GM12865 (cell line): ENCODE data around the gene LAMC3.

Source experiments
- DNase-seq: peaks from one replicate; pipeline ENCODE4 v3.0.0; 2010; ENCODE audit warnings: low read depth
- H3K4me3 ChIP-seq: 2 replicates; pipeline ENCODE4 v1.5.1; 2011; ENCODE audit warnings: mild to moderate bottlenecking, low read depth, low read length, control low read depth
- TF ChIP-seq, protein P1 (sequence below): IDR thresholded peaks from 2 replicates; pipeline ENCODE4 v1.5.1; 2011; ENCODE audit warnings: low read length, control low read depth, low read depth, inconsistent platforms; ENCODE audit not compliant: insufficient read depth; ENCODE audit errors: missing control alignments

The LAMC3 gene

GRCh38 chr9:131045300-131046092 is 36.5 kb downstream of the LAMC3 start:
- TF ChIP-seq, protein P1, sequence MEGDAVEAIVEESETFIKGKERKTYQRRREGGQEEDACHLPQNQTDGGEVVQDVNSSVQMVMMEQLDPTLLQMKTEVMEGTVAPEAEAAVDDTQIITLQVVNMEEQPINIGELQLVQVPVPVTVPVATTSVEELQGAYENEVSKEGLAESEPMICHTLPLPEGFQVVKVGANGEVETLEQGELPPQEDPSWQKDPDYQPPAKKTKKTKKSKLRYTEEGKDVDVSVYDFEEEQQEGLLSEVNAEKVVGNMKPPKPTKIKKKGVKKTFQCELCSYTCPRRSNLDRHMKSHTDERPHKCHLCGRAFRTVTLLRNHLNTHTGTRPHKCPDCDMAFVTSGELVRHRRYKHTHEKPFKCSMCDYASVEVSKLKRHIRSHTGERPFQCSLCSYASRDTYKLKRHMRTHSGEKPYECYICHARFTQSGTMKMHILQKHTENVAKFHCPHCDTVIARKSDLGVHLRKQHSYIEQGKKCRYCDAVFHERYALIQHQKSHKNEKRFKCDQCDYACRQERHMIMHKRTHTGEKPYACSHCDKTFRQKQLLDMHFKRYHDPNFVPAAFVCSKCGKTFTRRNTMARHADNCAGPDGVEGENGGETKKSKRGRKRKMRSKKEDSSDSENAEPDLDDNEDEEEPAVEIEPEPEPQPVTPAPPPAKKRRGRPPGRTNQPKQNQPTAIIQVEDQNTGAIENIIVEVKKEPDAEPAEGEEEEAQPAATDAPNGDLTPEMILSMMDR, result no peak
- H3K4me3 ChIP-seq, result no peak overlapping the region
- no peak for DNase-seq

- TF ChIP-seq, protein P1, result no peak
- DNase-seq, result no peak
- H3K4me3 ChIP-seq, result no peak overlapping the region
Observed at GRCh38 chr9:131046093-131046380, 37.1 kb downstream of the LAMC3 start.

DNA sequence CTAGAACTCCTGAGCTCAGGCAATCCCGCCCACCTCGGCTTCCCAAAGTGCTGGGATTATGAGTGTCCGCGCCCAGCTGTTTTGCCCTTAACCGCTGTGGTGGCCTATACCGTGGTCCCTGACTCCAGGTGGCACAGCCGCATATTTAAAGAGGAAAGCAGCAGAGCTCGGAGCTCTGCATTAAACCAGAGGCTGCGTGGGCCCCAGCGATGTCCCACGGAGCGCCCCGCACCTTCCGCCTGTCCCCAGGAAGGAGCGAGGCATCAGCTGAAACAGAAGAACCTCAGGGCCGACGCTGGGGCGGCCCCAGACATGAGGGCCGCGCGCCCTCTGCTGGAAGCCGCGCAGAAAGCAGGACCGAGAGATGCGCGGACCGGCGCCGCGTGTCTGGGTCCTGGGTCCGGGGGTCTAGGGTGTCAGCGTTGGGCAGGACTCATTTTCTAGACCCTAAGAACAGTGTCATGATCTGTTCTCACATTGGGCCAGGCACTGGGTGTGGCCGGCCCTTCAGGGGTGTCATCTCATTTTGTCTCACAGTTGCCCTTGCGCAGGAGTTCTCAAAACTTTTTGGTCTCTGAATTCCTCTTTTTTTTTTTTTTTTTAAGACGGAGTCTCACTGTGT is 37.7 kb downstream of the LAMC3 start:
- DNase-seq, result peak; percentile 76
- TF ChIP-seq, protein P1, result peak; percentile 97
- no peak overlapping the region for H3K4me3 ChIP-seq

- TF ChIP-seq, protein P1, result no peak
- H3K4me3 ChIP-seq, result no peak overlapping the region
- no peak for DNase-seq
Observed at GRCh38 chr9:131048332-131048731, 39.4 kb downstream of the LAMC3 start.

- no peak overlapping the region for H3K4me3 ChIP-seq
Observed at GRCh38 chr9:131048820-131049219, 39.8 kb downstream of the LAMC3 start.

DNA sequence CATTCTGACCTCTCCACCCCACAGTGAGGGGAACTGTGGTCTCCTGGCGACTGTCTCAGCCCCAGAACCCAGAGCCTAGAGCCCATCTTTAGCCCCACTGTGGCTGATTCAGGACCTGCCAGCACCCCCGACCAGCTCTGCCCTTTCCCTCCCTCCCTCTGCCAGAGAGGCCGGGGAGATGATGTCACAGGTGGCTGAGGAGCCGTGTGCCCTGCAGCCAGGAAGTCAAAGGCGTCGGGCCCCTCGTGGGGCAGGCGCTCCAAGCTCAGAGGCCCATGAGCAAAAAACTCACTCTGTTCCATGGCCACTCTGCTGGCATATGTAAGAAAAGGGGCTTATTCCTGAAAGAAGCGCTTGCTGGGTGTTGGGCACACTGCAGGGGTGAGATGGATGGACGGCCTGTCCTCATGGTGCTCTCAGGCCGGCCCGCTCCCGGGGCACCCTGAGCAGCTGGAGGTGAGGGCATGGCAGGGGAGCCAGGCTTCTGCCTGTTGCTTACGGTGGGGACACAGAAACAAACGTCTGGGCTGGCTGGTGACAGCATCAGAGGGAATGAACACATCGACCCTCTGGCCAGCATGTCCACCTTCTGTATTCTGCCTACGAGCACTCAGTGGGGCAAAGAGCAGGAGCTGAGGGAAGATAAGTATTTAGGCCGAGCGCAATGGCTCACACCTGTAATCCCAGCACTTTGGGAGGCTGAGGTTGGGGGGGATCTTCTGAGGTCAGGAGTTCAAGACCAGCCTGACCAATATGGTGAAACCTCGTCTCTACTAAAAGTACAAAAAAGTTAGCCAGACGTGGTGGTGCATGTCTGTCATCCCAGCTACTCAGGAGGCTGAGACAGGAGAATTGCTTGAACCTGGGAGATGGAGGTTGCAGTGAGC is 41.1 kb downstream of the LAMC3 start:
- no peak overlapping the region for H3K4me3 ChIP-seq
- no peak for DNase-seq
- TF ChIP-seq, protein P1, result no peak

More at GRCh38 chr9:131048820-131049219, 39.8 kb downstream of the LAMC3 start:
- TF ChIP-seq, protein P1, result no peak
- no peak for DNase-seq
